Stimulated activated naive CD4-positive, alpha-beta T cell (primary cell): ENCODE measurements around the gene TNFRSF6B.
A peak's percentile ranks its signal among the peaks of the same experiment; 100 is the strongest.

ENCODE experiments used
- DNase-seq, 6 experiments: peaks; one replicate each; lab custom pipeline; 2025; lab: John Stamatoyannopoulos, UW

Gene TNFRSF6B

GRCh38 chr20:63686094-63686491, 10.4 kb upstream of the TNFRSF6B start:
- DNase-seq: no peak

DNA sequence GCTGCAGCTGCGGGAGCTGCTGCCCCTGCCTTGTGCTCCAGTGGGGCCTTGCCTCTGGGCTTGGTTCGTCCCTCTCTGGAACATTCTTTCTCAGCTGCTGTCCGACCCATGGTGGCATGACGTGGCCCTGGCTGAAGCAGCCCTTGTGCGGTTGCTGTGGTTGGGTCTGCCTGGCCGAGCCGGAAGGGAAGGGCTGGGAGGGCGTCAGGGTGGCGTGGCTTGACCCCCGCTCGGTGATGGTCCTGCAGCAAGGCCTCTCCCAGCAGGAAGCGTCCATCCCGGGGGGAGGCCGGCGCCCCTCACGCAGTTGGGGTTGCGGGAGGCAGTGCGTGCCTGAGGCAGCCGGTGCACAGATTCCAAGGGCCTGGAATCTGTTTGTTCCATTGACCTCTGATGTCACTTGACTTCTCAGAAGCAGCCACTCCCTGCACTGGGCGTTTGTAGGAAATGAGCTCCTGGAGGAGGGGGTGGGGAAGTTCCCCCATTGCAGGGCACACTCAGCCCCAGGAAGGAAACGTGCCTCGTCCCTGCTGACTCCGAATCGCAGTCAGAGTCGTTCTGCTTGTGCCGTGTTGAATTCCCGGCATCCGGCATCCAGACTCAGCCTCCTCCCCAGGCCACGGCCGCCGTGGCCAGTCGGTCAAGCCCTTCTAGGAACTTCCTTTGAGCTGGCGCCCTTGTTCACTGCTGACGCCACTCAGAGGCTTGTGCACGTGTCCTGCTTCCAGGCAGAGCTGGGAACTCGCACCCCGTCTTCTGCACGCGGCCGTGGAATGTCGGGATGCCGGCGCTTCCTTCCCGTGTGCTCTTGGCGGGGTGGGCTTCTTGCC, 9.7 kb upstream of the TNFRSF6B start:
- peak in 2 of 6 experiments; percentile 11 to 12 for DNase-seq

DNA sequence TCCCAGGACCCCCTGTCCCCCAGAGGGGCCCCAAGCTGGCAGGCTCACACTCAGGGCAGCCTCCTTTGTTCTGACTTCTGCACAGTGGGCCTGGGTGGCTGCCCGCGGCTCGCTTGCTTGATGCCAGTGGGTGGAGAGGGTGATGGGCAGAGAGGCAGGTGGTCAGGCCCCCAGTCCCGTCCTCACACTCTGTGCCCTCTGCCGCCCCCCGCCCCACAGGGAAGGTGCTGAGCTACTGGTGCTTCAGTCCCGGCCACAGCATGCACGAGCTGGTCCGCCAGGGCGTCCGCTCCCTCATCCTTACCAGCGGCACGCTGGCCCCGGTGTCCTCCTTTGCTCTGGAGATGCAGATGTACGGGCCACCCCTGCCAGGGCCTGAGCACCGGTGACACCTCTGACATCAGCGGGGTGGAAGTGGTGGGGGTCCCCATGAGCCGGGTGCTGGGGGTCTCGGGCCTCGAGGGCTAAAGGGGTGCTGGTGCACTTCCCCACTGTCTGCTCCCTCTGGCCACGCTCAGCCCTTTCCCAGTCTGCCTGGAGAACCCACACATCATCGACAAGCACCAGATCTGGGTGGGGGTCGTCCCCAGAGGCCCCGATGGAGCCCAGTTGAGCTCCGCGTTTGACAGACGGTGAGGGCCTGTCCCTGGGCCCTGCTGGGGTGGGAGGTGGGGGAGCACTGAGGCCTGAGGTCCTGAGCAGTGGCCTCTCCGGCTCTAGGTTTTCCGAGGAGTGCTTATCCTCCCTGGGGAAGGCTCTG, 8.9 kb upstream of the TNFRSF6B start:
- no peak for DNase-seq

DNA sequence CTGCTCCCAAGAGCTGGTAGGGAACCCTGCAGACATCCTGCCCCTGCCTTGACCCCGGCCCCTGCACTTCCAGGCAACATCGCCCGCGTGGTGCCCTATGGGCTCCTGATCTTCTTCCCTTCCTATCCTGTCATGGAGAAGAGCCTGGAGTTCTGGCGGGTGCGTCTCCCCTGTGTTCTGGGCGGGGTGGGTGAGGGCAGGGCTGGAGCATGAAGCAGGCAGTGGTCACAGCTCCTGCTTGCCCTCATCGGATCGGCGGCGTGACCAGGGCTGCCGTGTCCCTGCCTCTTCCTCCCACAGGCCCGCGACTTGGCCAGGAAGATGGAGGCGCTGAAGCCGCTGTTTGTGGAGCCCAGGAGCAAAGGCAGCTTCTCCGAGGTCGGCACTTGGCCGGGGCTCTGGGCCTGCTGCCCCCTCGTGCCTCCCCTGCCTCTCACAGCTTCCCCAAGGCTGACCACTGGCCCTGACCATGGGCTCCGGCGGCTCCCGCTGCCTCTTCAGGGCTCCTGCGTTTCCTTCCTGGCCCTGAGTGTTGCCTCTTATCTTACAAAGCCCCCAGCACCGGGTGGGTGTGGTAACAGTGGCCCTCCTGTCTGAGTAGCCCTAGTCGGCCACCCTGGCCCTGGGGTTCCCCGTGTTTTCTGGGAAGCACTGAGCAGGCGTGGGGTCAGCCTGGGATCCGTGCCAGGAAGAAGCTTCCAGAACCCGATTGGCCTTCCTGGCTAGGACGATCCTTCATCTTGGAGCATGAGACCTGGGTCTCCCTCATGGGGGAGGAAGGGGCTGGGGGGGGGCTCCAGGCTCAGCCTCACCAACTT, 8.0 kb upstream of the TNFRSF6B start:
- no peak for DNase-seq

GRCh38 chr20:63689046-63690002, 7.1 kb upstream of the TNFRSF6B start:
- no peak for DNase-seq

DNA sequence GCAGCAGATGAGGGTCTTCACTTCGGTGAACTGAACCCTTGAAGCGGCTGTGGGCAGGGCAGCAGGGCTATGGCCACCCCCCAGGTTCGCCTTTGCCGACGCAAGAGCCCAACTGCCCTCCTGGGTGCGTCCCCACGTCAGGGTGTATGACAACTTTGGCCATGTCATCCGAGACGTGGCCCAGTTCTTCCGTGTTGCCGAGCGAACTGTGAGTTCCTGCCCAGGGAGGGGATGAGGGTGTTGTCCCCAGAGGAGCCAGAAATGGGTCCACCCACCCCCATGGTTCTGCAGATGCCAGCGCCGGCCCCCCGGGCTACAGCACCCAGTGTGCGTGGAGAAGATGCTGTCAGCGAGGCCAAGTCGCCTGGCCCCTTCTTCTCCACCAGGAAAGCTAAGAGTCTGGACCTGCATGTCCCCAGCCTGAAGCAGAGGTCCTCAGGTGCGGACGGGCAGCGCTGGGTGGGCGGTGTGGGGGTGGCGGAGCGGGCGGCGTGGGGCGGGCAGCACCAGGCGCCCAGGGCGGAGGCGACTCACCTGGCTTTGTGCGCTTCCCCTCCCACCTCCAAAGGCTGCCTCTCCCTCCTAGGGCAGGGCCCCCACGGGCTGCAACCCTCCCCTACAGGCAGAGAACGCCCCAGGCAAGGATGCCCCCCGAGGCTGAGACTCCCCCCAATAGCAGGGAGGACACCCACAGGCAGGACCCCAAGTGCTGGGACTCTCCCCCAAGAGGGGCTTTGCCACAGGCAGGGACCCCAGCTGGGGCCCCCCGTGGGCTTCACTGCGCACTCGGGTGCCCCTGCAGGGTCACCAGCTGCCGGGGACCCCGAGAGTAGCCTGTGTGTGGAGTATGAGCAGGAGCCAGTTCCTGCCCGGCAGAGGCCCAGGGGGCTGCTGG, 6.2 kb upstream of the TNFRSF6B start:
- DNase-seq: no peak

- no peak for DNase-seq
These were observed 5.3 kb upstream of the TNFRSF6B start for GRCh38 chr20:63690898-63691710.

GRCh38 chr20:63691711-63692435, 4.6 kb upstream of the TNFRSF6B start:
- no peak for DNase-seq

GRCh38 chr20:63692436-63693082, 3.9 kb upstream of the TNFRSF6B start:
- no peak for DNase-seq

- DNase-seq: peak in 1 of 6 experiments; percentile 9
These were observed 3.2 kb upstream of the TNFRSF6B start for GRCh38 chr20:63693083-63693732.

DNA sequence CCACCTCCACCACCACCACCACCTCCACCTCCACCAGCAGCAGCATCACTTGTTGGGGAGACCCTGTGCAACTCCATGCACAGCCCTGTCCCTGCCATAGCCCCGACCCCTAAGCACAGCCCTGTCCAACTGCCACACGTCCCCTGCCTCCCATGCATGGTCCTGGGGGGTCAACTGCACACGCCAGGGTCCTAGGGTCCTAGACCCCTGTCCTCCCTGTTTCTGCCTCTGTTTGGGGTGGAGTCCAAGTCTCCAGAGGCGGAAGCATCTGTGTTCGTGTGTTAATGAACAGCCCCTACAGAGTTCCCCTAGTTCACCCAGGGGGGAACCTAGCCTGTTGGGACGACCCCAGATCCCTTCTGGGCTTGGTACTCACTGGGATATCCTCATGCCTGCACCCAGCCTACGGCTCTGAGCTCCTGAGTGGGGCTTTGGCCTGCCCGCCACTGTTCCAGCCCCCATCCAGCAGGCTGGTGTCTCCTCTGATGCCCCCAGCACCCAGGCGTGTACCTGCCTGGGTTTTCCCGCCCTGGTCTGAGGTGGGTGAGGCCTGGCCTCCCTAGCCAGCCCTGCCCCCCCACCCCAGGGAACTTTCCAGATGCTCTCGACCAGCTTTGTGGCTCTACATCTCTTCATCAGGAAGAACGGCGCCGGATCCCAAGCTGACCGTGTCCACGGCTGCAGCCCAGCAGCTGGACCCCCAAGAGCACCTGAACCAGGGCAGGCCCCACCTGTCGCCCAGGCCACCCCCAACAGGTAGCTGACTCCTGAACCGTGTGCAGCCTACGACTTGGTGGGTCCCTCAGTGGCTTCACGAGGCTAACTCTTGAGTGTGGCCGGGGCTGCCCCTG, 2.5 kb upstream of the TNFRSF6B start:
- no peak for DNase-seq

- no peak for DNase-seq
These were observed 1.6 kb upstream of the TNFRSF6B start for GRCh38 chr20:63694584-63695423.

DNA sequence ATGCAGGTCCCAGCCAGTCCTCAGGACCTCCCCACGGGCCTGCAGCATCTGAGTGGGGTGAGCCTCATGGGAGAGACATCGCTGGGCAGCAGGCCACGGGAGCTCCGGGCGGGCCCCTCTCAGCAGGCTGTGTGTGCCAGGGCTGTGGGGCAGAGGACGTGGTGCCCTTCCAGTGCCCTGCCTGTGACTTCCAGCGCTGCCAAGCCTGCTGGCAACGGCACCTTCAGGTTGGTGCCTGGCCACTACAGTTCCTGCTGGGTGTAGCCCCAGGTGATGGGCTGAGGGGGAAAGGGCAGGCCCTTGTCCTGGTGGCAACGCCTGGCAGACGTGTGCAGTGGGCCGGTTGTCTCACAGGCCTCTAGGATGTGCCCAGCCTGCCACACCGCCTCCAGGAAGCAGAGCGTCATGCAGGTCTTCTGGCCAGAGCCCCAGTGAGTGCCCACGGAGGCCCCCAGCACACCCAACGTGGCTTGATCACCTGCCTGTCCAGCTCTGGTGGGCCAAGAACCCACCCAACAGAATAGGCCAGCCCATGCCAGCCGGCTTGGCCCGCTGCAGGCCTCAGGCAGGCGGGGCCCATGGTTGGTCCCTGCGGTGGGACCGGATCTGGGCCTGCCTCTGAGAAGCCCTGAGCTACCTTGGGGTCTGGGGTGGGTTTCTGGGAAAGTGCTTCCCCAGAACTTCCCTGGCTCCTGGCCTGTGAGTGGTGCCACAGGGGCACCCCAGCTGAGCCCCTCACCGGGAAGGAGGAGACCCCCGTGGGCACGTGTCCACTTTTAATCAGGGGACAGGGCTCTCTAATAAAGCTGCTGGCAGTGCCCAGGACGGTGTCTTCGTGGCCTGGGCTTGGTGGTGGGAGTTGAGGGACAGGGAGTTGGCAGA, 787 bp upstream of the TNFRSF6B start:
- DNase-seq: no peak

DNA sequence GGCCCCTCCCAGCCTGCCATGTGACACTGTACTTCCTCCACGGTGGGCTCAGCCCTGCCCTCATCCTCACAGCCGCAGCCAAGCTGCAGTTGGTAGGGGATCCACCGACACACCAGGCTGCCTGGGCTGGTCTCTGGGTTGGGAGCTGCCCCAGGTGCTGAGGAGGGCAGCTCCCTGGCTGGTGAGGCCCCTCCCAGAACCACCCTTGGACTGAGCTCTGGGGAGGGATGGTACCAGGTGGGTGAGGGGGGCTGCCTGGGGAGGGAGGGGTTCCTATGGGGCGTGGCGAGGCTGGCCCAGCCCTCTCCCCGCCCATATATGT, 185 bp upstream of the TNFRSF6B start:
- peak in 4 of 6 experiments; percentile 12 to 43 (median 24) for DNase-seq

DNA sequence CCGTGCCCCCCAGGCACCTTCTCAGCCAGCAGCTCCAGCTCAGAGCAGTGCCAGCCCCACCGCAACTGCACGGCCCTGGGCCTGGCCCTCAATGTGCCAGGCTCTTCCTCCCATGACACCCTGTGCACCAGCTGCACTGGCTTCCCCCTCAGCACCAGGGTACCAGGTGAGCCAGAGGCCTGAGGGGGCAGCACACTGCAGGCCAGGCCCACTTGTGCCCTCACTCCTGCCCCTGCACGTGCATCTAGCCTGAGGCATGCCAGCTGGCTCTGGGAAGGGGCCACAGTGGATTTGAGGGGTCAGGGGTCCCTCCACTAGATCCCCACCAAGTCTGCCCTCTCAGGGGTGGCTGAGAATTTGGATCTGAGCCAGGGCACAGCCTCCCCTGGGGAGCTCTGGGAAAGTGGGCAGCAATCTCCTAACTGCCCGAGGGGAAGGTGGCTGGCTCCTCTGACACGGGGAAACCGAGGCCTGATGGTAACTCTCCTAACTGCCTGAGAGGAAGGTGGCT, 960 bp downstream of the TNFRSF6B start:
- no peak for DNase-seq
